Prostate gland (tissue), 2 donors: Measurements from ENCODE around the gene TNIP3. TPM values are rescaled to one million over a fixed set of nuclear protein-coding genes. Genes with fewer than 3 reads are reported as not detected.

Experiments used
- DNase-seq: peaks from one replicate; pipeline ENCODE4 v3.0.0-alpha.2; 2019; ENCODE audit warnings: low spot score
- H3K27ac ChIP-seq, 2 donors: fragments of 200-600 bp; sonication (generic); 2 replicates each; pipeline ENCODE4 v1.5.1; 2017 to 2019
- H3K27me3 ChIP-seq: fragments of 200-600 bp; sonication (generic); replicated peaks from 2 replicates; pipeline ENCODE4 v1.5.1; 2019; ENCODE audit not compliant: insufficient read depth
- H3K36me3 ChIP-seq, 2 donors: fragments of 200-600 bp; sonication (generic); 1 replicate in 1 of 2; 2 replicates in 1 of 2; pipeline versions ENCODE4 v1.5.1 to v1.8.1; 2017 to 2019
- H3K4me1 ChIP-seq: fragments of 200-600 bp; sonication (generic); replicated peaks from 2 replicates; pipeline ENCODE4 v1.5.1; 2019
- H3K4me3 ChIP-seq, 2 donors: fragments of 200-600 bp; sonication (generic); 2 replicates each; pipeline ENCODE4 v1.5.1; 2017 to 2019
- H3K9me3 ChIP-seq: fragments of 200-600 bp; sonication (generic); 2 replicates; pipeline ENCODE4 v1.5.1; 2017
- POLR2A ChIP-seq: fragments of 450-650 bp; IDR thresholded peaks from one replicate; pipeline ENCODE4 v1.6.1; 2016; ENCODE audit warnings: antibody characterized with exemption, mild to moderate bottlenecking
- POLR2AphosphoS5 ChIP-seq: sonication (generic); formaldehyde crosslinking; IDR thresholded peaks from one replicate; pipeline ENCODE4 v1.6.1; 2017; ENCODE audit warnings: antibody characterized with exemption
- WGBS: methylation state at CpG from one replicate; pipeline ENCODE4 v1.1.5; 2018; 5-methylcytosine and 5-hydroxymethylcytosine counted together
- intact Hi-C: fragments of 100-400 bp; cut with DNase I; formaldehyde crosslinking; loops from one replicate; pipeline ENCODE4 v1.14.2; 2022
- total RNA-seq, 2 donors: library from RNA; depleted of rRNA; stranded (reverse); fragments of >200 nt; gene quantifications; one replicate each; pipeline ENCODE4 v1.1.0, GENCODE V29; 2016
- TF ChIP-seq, protein P1 (sequence below), 4 experiments: fragments of 200-600 bp in 2 of 4; fragments of 450-650 bp in 2 of 4; sonication (generic) in 2 of 4; IDR thresholded peaks; 1 replicate in 3 of 4; 2 replicates in 1 of 4; pipeline ENCODE4 v1.5.1; 2016 to 2019; ENCODE audit warnings: antibody characterized with exemption in 4 of 4, mild to moderate bottlenecking in 2 of 4, moderate library complexity in 2 of 4

Gene TNIP3
- total RNA-seq, 2 donors from 2014 or later, result not detected

GRCh38 chr4:121139533-121140222, 24.4 kb downstream of the TNIP3 start:
- TF ChIP-seq, protein P1, sequence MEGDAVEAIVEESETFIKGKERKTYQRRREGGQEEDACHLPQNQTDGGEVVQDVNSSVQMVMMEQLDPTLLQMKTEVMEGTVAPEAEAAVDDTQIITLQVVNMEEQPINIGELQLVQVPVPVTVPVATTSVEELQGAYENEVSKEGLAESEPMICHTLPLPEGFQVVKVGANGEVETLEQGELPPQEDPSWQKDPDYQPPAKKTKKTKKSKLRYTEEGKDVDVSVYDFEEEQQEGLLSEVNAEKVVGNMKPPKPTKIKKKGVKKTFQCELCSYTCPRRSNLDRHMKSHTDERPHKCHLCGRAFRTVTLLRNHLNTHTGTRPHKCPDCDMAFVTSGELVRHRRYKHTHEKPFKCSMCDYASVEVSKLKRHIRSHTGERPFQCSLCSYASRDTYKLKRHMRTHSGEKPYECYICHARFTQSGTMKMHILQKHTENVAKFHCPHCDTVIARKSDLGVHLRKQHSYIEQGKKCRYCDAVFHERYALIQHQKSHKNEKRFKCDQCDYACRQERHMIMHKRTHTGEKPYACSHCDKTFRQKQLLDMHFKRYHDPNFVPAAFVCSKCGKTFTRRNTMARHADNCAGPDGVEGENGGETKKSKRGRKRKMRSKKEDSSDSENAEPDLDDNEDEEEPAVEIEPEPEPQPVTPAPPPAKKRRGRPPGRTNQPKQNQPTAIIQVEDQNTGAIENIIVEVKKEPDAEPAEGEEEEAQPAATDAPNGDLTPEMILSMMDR (IDR thresholded peaks at IDR 0.05), result no peak
- WGBS, result 71% methylated on average over 7 of the region's 7 CpGs
- no peak overlapping the region for H3K4me3 ChIP-seq
- no peaks in the 10 kb centered on the region for H3K9me3 ChIP-seq
- H3K36me3 ChIP-seq, result no peaks in the 10 kb centered on the region
- H3K27me3 ChIP-seq, result no peaks in the 10 kb centered on the region
- no peak for DNase-seq
- intact Hi-C loops, result no loop called here
- no peaks in the 10 kb centered on the region for H3K4me1 ChIP-seq
- H3K27ac ChIP-seq, result no peak overlapping the region

DNA sequence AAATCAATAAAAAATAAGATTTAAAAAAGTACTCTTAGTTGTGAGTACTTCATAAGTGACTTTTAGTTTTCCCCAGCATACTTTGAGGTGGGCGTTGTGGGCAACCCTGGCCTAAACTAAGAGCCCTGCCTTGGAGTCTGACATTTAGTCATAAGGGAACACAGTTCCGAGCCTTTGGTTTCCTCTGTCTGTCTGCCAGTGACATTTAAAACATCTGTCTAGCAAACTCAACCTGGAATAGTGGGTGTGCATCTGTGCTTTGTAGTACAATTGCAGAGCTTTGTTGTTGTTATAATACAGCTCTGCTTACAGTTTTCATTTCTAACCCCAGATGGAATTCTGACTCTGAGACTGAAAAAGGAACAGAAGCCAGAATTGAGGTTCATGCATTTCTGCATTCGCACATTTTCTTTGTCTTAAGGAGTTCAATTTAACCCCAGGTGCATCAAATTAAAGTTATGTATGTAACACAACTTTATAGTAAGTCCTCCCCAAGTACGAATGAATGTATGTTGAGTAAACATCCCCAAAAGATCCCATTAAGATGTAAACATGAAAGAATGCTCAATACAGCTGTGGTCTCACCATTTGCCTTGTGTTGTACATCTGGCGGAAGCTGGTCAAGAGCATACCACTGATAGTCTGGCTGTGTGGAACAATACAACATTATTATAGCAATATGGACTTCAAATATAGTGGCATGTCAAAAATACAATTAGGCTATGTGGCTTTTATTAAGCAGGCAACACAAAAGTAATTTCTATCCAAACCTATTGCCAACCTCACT, 25.9 kb downstream of the TNIP3 start:
- WGBS, result 80% methylated on average over 5 of the region's 5 CpGs
- DNase-seq, result no peak
- no peaks in the 10 kb centered on the region for H3K9me3 ChIP-seq
- no peaks in the 10 kb centered on the region for H3K4me1 ChIP-seq
- no peaks in the 10 kb centered on the region for H3K27me3 ChIP-seq
- TF ChIP-seq POLR2AphosphoS5 (no peak), POLR2A (no peak)
- TF ChIP-seq, protein P1 (IDR thresholded peaks at IDR 0.05), result no peak
- H3K27ac ChIP-seq, result no peak overlapping the region
- intact Hi-C loops, result no loop called here
- no peak overlapping the region for H3K4me3 ChIP-seq
- H3K36me3 ChIP-seq, result no peaks in the 10 kb centered on the region

- Histone ChIP-seq H3K4me1 (no peaks in the 10 kb centered on the region), H3K36me3 (no peaks in the 10 kb centered on the region), H3K4me3 (no peak overlapping the region), H3K9me3 (no peaks in the 10 kb centered on the region), H3K27me3 (no peaks in the 10 kb centered on the region), H3K27ac (no peak overlapping the region)
- DNase-seq, result no peak
- TF ChIP-seq POLR2AphosphoS5 (no peak), POLR2A (no peak)
- TF ChIP-seq, protein P1 (IDR thresholded peaks at IDR 0.05), result no peak
- 73% methylated on average over 4 of the region's 4 CpGs for WGBS
- intact Hi-C loops, result no loop called here
Observed at GRCh38 chr4:121130326-121130660, 33.8 kb downstream of the TNIP3 start.

DNA sequence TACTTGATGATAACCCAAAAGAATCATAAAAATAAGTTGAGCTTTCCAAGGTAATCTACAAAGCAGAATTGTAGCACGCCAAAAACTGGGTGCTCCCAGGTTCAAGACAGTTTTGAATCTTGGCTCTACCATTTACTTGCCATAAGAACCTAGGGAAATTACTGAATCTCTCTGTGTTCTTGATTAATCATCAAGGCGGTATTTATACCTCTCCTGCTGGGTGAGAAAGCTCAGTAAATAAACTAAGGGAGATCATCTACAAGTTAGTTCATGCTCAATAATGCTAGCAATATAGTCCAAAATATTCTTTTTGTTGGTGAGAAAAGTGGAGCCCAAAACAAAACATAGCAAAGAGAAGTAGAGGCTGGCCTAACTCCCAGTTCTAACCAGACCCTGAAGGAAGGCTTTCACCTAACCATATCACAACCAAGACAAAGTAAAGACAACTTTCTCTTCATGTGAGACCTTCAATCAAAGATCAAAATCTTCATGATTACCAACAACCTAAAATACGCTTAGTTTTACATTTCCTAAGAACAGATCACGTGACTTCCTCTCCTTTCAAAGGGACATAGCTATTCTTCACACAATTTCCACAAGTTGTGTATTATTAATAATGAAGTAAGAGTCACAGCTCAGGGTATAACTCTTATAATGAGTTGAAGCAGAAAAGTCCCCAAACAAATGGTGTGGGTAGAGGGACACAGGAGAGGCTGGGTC, 34.4 kb downstream of the TNIP3 start:
- no peak overlapping the region for H3K4me3 ChIP-seq
- TF ChIP-seq POLR2A (no peak), POLR2AphosphoS5 (no peak)
- TF ChIP-seq, protein P1 (IDR thresholded peaks at IDR 0.05), result no peak
- intact Hi-C loops, result no loop called here
- DNase-seq, result no peak
- no peaks in the 10 kb centered on the region for H3K4me1 ChIP-seq
- H3K36me3 ChIP-seq, result no peaks in the 10 kb centered on the region
- no peaks in the 10 kb centered on the region for H3K9me3 ChIP-seq
- H3K27me3 ChIP-seq, result no peaks in the 10 kb centered on the region
- no peak overlapping the region for H3K27ac ChIP-seq
- 92% methylated on average over 4 of the region's 4 CpGs for WGBS
